Neuron (in vitro differentiated cells): ENCODE results near the gene NELL1.

ENCODE experiments used
- H2AFZ ChIP-seq: one replicate; pipeline ENCODE4 v1.6.1; 2013; ENCODE audit warnings: low read depth, mild to moderate bottlenecking, inconsistent platforms, low read length, moderate library complexity
- H3K27me3 ChIP-seq: one replicate; pipeline ENCODE4 v1.6.1; 2013; ENCODE audit warnings: low read length; ENCODE audit not compliant: insufficient read depth
- H3K36me3 ChIP-seq: one replicate; pipeline ENCODE4 v1.6.1; 2013; ENCODE audit warnings: low read length; ENCODE audit not compliant: insufficient read depth
- H3K4me1 ChIP-seq: one replicate; pipeline ENCODE4 v1.6.1; 2013; ENCODE audit warnings: low read length; ENCODE audit not compliant: insufficient read depth
- H3K4me3 ChIP-seq: 2 replicates; pipeline ENCODE4 v1.5.1; 2013; ENCODE audit warnings: mild to moderate bottlenecking, low read length, moderate library complexity
- H3K9me3 ChIP-seq: one replicate; pipeline ENCODE4 v1.6.1; 2013; ENCODE audit warnings: low read length

NELL1 gene

GRCh38 chr11:21529187-21529586 is 859.8 kb downstream of the NELL1 start:
- Histone ChIP-seq H3K4me1 (no peaks in the 10 kb centered on the region), H3K36me3 (no peaks in the 10 kb centered on the region), H2AFZ (no peak overlapping the region), H3K4me3 (no peak overlapping the region), H3K9me3 (no peaks in the 10 kb centered on the region), H3K27me3 (no peaks in the 10 kb centered on the region)

GRCh38 chr11:21534288-21534687 is 864.9 kb downstream of the NELL1 start:
- Histone ChIP-seq H3K4me3 (no peak overlapping the region), H3K4me1 (no peaks in the 10 kb centered on the region), H3K9me3 (no peaks in the 10 kb centered on the region), H3K27me3 (no peaks in the 10 kb centered on the region), H3K36me3 (no peaks in the 10 kb centered on the region), H2AFZ (no peak overlapping the region)

- H3K27me3 ChIP-seq = no peaks in the 10 kb centered on the region
- no peaks in the 10 kb centered on the region for H3K36me3 ChIP-seq
- H3K4me3 ChIP-seq = no peak overlapping the region
- H3K4me1 ChIP-seq = no peaks in the 10 kb centered on the region
- no peaks in the 10 kb centered on the region for H3K9me3 ChIP-seq
- no peak overlapping the region for H2AFZ ChIP-seq
Observed at GRCh38 chr11:21537980-21538379, 868.6 kb downstream of the NELL1 start.

GRCh38 chr11:21541187-21541751 is 871.9 kb downstream of the NELL1 start:
- no peaks in the 10 kb centered on the region for H3K4me1 ChIP-seq

GRCh38 chr11:21543901-21544300 is 874.5 kb downstream of the NELL1 start:
- H3K27me3 ChIP-seq = no peaks in the 10 kb centered on the region
- no peak overlapping the region for H3K4me3 ChIP-seq
- no peaks in the 10 kb centered on the region for H3K4me1 ChIP-seq
- no peaks in the 10 kb centered on the region for H3K9me3 ChIP-seq
- H3K36me3 ChIP-seq = no peaks in the 10 kb centered on the region
- no peak overlapping the region for H2AFZ ChIP-seq

More at GRCh38 chr11:21541187-21541751, 871.9 kb downstream of the NELL1 start:
- H3K9me3 ChIP-seq = no peaks in the 10 kb centered on the region
- H3K4me3 ChIP-seq = no peak overlapping the region
- H3K27me3 ChIP-seq = no peaks in the 10 kb centered on the region
- H3K36me3 ChIP-seq = no peaks in the 10 kb centered on the region
- H2AFZ ChIP-seq = no peak overlapping the region

GRCh38 chr11:21545699-21546098 is 876.3 kb downstream of the NELL1 start:
- Histone ChIP-seq H2AFZ (no peak overlapping the region), H3K4me1 (no peaks in the 10 kb centered on the region), H3K27me3 (no peaks in the 10 kb centered on the region), H3K9me3 (no peaks in the 10 kb centered on the region), H3K4me3 (no peak overlapping the region), H3K36me3 (no peaks in the 10 kb centered on the region)

- no peaks in the 10 kb centered on the region for H3K36me3 ChIP-seq
- no peaks in the 10 kb centered on the region for H3K27me3 ChIP-seq
- no peak overlapping the region for H2AFZ ChIP-seq
- no peaks in the 10 kb centered on the region for H3K9me3 ChIP-seq
- H3K4me1 ChIP-seq = no peaks in the 10 kb centered on the region
- H3K4me3 ChIP-seq = no peak overlapping the region
Observed at GRCh38 chr11:21546703-21547102, 877.3 kb downstream of the NELL1 start.

- no peak overlapping the region for H2AFZ ChIP-seq
- H3K9me3 ChIP-seq = no peaks in the 10 kb centered on the region
- no peaks in the 10 kb centered on the region for H3K27me3 ChIP-seq
- H3K36me3 ChIP-seq = no peaks in the 10 kb centered on the region
- no peak overlapping the region for H3K4me3 ChIP-seq
- H3K4me1 ChIP-seq = no peaks in the 10 kb centered on the region
Observed at GRCh38 chr11:21552911-21553310, 883.5 kb downstream of the NELL1 start.

GRCh38 chr11:21553795-21554194 is 884.4 kb downstream of the NELL1 start:
- no peaks in the 10 kb centered on the region for H3K4me1 ChIP-seq
- H2AFZ ChIP-seq = no peak overlapping the region
- H3K36me3 ChIP-seq = no peaks in the 10 kb centered on the region
- H3K4me3 ChIP-seq = no peak overlapping the region
- no peaks in the 10 kb centered on the region for H3K27me3 ChIP-seq
- H3K9me3 ChIP-seq = no peaks in the 10 kb centered on the region

- Histone ChIP-seq H3K4me3 (no peak overlapping the region), H3K27me3 (no peaks in the 10 kb centered on the region), H2AFZ (no peak overlapping the region), H3K9me3 (no peaks in the 10 kb centered on the region), H3K4me1 (no peaks in the 10 kb centered on the region), H3K36me3 (no peaks in the 10 kb centered on the region)
Observed at GRCh38 chr11:21554284-21554683, 884.9 kb downstream of the NELL1 start.

GRCh38 chr11:21556926-21557325 is 887.5 kb downstream of the NELL1 start:
- Histone ChIP-seq H3K9me3 (no peaks in the 10 kb centered on the region), H2AFZ (no peak overlapping the region), H3K4me3 (no peak overlapping the region)

GRCh38 chr11:21560466-21560975 is 891.1 kb downstream of the NELL1 start:
- Histone ChIP-seq H3K4me1 (no peaks in the 10 kb centered on the region), H3K9me3 (no peaks in the 10 kb centered on the region), H3K4me3 (no peak overlapping the region), H2AFZ (no peak overlapping the region), H3K36me3 (no peaks in the 10 kb centered on the region), H3K27me3 (no peaks in the 10 kb centered on the region)

More at GRCh38 chr11:21556926-21557325, 887.5 kb downstream of the NELL1 start:
- H3K4me1 ChIP-seq = no peaks in the 10 kb centered on the region
- H3K27me3 ChIP-seq = no peaks in the 10 kb centered on the region
- no peaks in the 10 kb centered on the region for H3K36me3 ChIP-seq

GRCh38 chr11:21561581-21561980 is 892.2 kb downstream of the NELL1 start:
- H3K4me3 ChIP-seq = no peak overlapping the region
- H2AFZ ChIP-seq = no peak overlapping the region
- no peaks in the 10 kb centered on the region for H3K27me3 ChIP-seq
- no peaks in the 10 kb centered on the region for H3K9me3 ChIP-seq
- no peaks in the 10 kb centered on the region for H3K36me3 ChIP-seq
- H3K4me1 ChIP-seq = no peaks in the 10 kb centered on the region

GRCh38 chr11:21564095-21564494 is 894.7 kb downstream of the NELL1 start:
- Histone ChIP-seq H3K27me3 (no peaks in the 10 kb centered on the region), H2AFZ (no peak overlapping the region), H3K36me3 (no peaks in the 10 kb centered on the region), H3K4me3 (no peak overlapping the region), H3K9me3 (no peaks in the 10 kb centered on the region), H3K4me1 (no peaks in the 10 kb centered on the region)
